Heart right ventricle (tissue), 16 donors: ENCODE data around the gene NLGN4X. TPM values are rescaled to one million over a fixed set of nuclear protein-coding genes. Genes with fewer than 3 reads are reported as not detected.

ENCODE experiments used
- ATAC-seq, 8 donors: fragments of 200-7000 bp; cut with Tn5 transposase; one replicate each; pipeline ENCODE4 v1.9.1; 2020; ENCODE audit warnings: mild to moderate bottlenecking in 8 of 8, moderate library complexity in 8 of 8, moderate number of reproducible peaks in 1 of 8
- DNase-seq, 2 donors: peaks; one replicate each; pipeline ENCODE4 v3.0.0-alpha.2; 2020
- H3K27ac ChIP-seq, 10 donors: fragments of 200-600 bp; sonication (generic) in 2 of 10; one replicate each; pipeline versions ENCODE4 v1.5.0 to v1.8.0; 2020 to 2022; ENCODE audit warnings: mild to moderate bottlenecking in 3 of 10
- H3K27me3 ChIP-seq, 7 donors: fragments of 200-600 bp; one replicate each; pipeline ENCODE4 v1.8.0; 2021 to 2022; ENCODE audit warnings: mild to moderate bottlenecking in 2 of 7
- H3K36me3 ChIP-seq, 9 donors: fragments of 200-600 bp; sonication (generic) in 1 of 9; one replicate each; pipeline versions ENCODE4 v1.5.0 to v1.8.0; 2020 to 2022; ENCODE audit warnings: mild to moderate bottlenecking in 2 of 9
- H3K4me1 ChIP-seq, 9 donors: fragments of 200-600 bp; sonication (generic) in 1 of 9; one replicate each; pipeline versions ENCODE4 v1.5.0 to v1.8.0; 2020 to 2022; ENCODE audit warnings: mild to moderate bottlenecking in 4 of 9
- H3K4me3 ChIP-seq, 10 donors: fragments of 200-600 bp; sonication (generic) in 2 of 10; one replicate each; pipeline versions ENCODE4 v1.5.0 to v1.8.0; 2020 to 2022; ENCODE audit warnings: mild to moderate bottlenecking in 7 of 10, moderate library complexity in 2 of 10
- H3K9me3 ChIP-seq, 11 donors: fragments of 200-600 bp in 10 of 11; sonication (generic) in 2 of 11; one replicate each; pipeline versions ENCODE4 v1.5.0 to v1.8.0; 2013 to 2022; ENCODE audit warnings: mild to moderate bottlenecking in 2 of 11, control low read depth in 1 of 11, moderate library complexity in 1 of 11
- CTCF ChIP-seq, 9 donors: fragments of 200-600 bp; sonication (generic) in 2 of 9; IDR thresholded peaks; one replicate each; pipeline versions ENCODE4 v1.5.0 to v1.8.0; 2021 to 2022; ENCODE audit warnings: antibody characterized with exemption in 9 of 9, mild to moderate bottlenecking in 5 of 9, moderate library complexity in 1 of 9
- WGBS, 2 donors: extraction: QIAGEN DNeasy Blood & Tissue Kit; methylation state at CpG; one replicate each; pipeline ENCODE4 v1.1.7; 2013; ENCODE audit warnings: inconsistent platforms in 1 of 2; 5-methylcytosine and 5-hydroxymethylcytosine counted together
- intact Hi-C, 10 donors: fragments of 100-400 bp; cut with DNase I; formaldehyde crosslinking; loops; one replicate each; pipeline versions ENCODE4 v1.11.1 to v1.14.2; 2022
- polyA plus RNA-seq, 2 donors: library from polyadenylated mRNA; stranded (reverse); fragments of 200-250 nt; gene quantifications; one replicate each; pipeline ENCODE4 v1.2.3, GENCODE V29; 2013
- total RNA-seq, 10 donors: library from RNA; stranded (reverse); fragmentation: NEBNext Ultra II Directional in 3 of 10; extraction: Animal tissue kit (Norgen Biotek cat#: 25700) in 3 of 10; gene quantifications; one replicate each; pipeline versions ENCODE4 v1.2.1 to v1.2.4, GENCODE V29; 2021 to 2023
- donor health status: Arrhythmogenic right ventricular cardiomyopathy.
- donor health status: ischemic (EF 13 %, LVEDD 7.1; RV severe dilation, severe dysfunction).
- donor health status: healthy with polysubstance abuse.
- donor health status: DM: no; HTN: yes; CAD: no.
- donor health status: DM: no; HTN: no; CAD: no.
- donor health status: ischemic (EF 25% LVEDD 6.9; RV normal size, moderate dysfunction).
- donor health status: ischemic (EF 25% LVEDD 5.7; RV mildly dilated, moderate dysfunction).
- donor health status: healthy.
- donor health status: DM: yes; HTN: yes; CAD: no.
- donor health status: Ischemic cardiomyopathy.
- donor health status: ischemic (EF 35%, LVEDD 5.7; RV mildly dilated, moderate dysfunction).
- donor health status: nonischemic (EF 11% LVEDD 7.7; RV severe dilation, severe dysfunction).
- donor health status: DM: yes; HTN: yes; CAD: no.
- donor health status: PGD.
- donor health status: ischemic (EF 29% LVEDD 5.4; RV normal size, mild dysfunction).
- donor health status: nonischemic (EF 23%, LVEDD 6.1; RV moderate dilation, normal function).

NLGN4X gene
- total and polyA plus RNA-seq, 12 donors = 0.37 to 4.1 (median 1.6) TPM

GRCh38 chrX:5998456-5998855 lies 230.2 kb downstream of the NLGN4X start:
- no peaks in the 10 kb centered on the region for H3K27me3 ChIP-seq
- TF ChIP-seq CTCF (IDR thresholded peaks at IDR 0.05) = no peak
- no peak overlapping the region for H3K27ac ChIP-seq
- no peaks in the 10 kb centered on the region for H3K9me3 ChIP-seq
- H3K4me3 ChIP-seq = no peak overlapping the region
- intact Hi-C loops = no loop called here
- ATAC-seq (no peak), DNase-seq (no peak)
- H3K36me3 ChIP-seq = no peaks in the 10 kb centered on the region
- WGBS, 2 donors = 83 to 100% methylated on average over 1 of the region's 1 CpG
- H3K4me1 ChIP-seq = no peaks in the 10 kb centered on the region

- TF ChIP-seq CTCF (IDR thresholded peaks at IDR 0.05) = no peak
- intact Hi-C loops = no loop called here
- WGBS, 2 donors = 53 to 56% methylated on average over 3 of the region's 3 CpGs
- Histone ChIP-seq H3K4me1 (no peaks in the 10 kb centered on the region), H3K36me3 (no peaks in the 10 kb centered on the region), H3K9me3 (no peaks in the 10 kb centered on the region), H3K27me3 (no peaks in the 10 kb centered on the region), H3K4me3 (no peak overlapping the region), H3K27ac (no peak overlapping the region)
- ATAC-seq (no peak), DNase-seq (no peak)
These were observed 237.3 kb downstream of the NLGN4X start for GRCh38 chrX:5991393-5991792.

- Histone ChIP-seq H3K27me3 (no peaks in the 10 kb centered on the region), H3K36me3 (no peaks in the 10 kb centered on the region), H3K4me3 (no peak overlapping the region), H3K4me1 (no peaks in the 10 kb centered on the region), H3K9me3 (peaks cover 0 to 2% (median 0%) of the 10 kb centered on the region in 11 donors), H3K27ac (no peak overlapping the region)
- WGBS, 2 donors = 56 to 69% methylated on average over 1 of the region's 1 CpG
- intact Hi-C loops = no loop called here
- TF ChIP-seq CTCF (IDR thresholded peaks at IDR 0.05) = no peak
- ATAC-seq (no peak), DNase-seq (no peak)
These were observed 249.3 kb downstream of the NLGN4X start for GRCh38 chrX:5979338-5979737.

- H3K9me3 ChIP-seq = no peaks in the 10 kb centered on the region
- DNase-seq (no peak), ATAC-seq (no peak)
- no peak for TF ChIP-seq CTCF (IDR thresholded peaks at IDR 0.05)
- 76 to 86% methylated on average over 4 of the region's 4 CpGs for WGBS, 2 donors
- no peaks in the 10 kb centered on the region for H3K36me3 ChIP-seq
- H3K4me1 ChIP-seq = no peaks in the 10 kb centered on the region
- no peak overlapping the region for H3K27ac ChIP-seq
- no peaks in the 10 kb centered on the region for H3K27me3 ChIP-seq
- intact Hi-C loops = no loop called here
- no peak overlapping the region for H3K4me3 ChIP-seq
These were observed 252.3 kb downstream of the NLGN4X start for GRCh38 chrX:5976332-5976731.

- intact Hi-C loops = no loop called here
- no peak for DNase-seq
- no peak for ATAC-seq
- Histone ChIP-seq H3K27me3 (no peaks in the 10 kb centered on the region), H3K27ac (no peak overlapping the region), H3K9me3 (no peaks in the 10 kb centered on the region), H3K36me3 (no peaks in the 10 kb centered on the region), H3K4me3 (no peak overlapping the region), H3K4me1 (no peaks in the 10 kb centered on the region)
- TF ChIP-seq CTCF (IDR thresholded peaks at IDR 0.05) = no peak
These were observed 257.4 kb downstream of the NLGN4X start for GRCh38 chrX:5971300-5971699.
